Skin of body (tissue), 2 donors: ENCODE measurements around the gene TRDN. TPM values are rescaled to one million over a fixed set of nuclear protein-coding genes. Genes with fewer than 3 reads are reported as not detected.

Experiments
- DNase-seq: peaks from one replicate; lab custom pipeline; 2025; lab: John Stamatoyannopoulos, UW
- total RNA-seq: library from RNA; depleted of rRNA; stranded (reverse); fragments of >200 nt; gene quantifications from one replicate; pipeline ENCODE4 v1.2.3, GENCODE V29; 2014

The TRDN gene
- total RNA-seq, 1 donor from 2014 or later: 25.3 TPM

DNA sequence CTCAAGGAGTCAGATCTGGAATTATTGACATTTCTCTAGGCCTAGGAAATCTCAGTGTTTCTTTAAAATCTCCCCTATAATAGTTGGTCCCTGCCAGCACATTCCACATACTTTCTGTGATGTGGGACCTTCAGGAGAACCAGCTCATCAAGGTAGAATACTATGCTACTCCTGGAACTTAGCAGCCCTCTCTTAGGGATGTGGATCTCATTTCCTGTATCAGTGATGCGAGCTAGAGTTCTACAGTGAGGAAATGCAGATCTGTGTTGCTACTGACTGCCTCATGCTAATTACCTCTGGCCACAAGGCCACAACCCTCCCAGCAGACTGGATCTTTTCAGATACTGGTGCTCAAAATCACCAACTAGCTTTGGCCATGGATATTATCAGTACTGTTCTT is 446.9 kb downstream of the TRDN start:
- no peak for DNase-seq

- DNase-seq: no peak
Observed at GRCh38 chr6:123182998-123183397, 453.8 kb downstream of the TRDN start.

DNA sequence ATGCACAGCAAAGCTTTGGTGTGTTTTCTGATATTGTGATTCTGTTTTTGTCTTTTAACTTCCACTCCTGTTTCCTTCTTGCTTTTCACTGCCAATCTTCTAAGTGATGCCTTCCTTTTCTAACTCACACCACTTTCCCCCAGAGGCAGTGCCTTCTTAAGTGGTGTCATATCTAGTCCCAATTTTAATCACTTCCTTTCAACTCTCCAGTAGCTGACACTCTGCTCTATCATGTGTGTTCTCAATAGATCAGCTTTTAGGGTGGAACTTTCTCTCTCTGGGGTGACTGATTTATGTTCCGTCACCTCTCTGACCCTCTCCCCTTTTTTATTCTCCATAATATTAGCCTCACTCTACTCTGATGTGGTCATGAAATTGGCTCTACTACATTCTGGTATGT is 460.0 kb downstream of the TRDN start:
- DNase-seq: no peak

GRCh38 chr6:123171341-123172115 is 465.2 kb downstream of the TRDN start:
- DNase-seq: no peak

- no peak for DNase-seq
Observed at GRCh38 chr6:123169774-123170095, 467.0 kb downstream of the TRDN start.

DNA sequence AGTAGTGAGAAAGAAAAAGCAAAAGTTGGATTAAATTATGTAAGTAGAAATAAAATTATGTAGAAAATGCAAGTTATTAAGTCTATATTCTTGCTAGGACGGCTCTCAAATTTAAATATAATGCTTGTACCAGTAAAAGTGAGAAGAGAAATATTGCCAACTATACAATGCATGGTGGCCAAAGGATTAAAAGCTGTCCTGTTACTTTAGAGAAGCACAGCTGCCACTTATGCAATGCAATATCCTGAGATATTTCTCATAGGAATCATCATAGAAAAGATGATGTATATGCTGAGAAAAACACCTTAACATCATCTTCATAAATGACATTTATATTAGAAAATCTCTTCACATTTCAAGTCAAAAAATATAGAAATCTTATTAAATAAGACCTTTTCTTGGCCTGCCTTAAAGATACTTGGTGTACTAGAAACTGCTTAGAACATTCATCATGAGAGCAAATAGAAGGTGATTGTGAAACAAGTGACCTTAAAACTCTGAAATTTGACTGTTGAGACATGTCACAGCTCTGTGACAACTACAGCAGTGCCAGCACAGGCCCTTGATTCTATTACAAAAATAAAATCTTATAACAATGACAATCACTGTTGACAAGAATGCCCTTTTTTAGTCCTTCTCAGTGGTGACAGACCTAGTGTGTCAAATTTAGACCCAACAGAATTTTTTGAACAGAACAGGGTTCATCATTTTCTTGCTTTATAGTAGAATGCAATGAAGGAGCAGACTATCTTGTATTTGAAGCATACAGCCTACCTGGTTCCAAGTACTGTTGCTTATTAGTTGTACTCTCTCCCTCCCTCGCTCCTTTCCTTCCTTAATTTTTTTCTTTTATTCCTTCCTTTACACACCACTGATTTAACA is 467.6 kb downstream of the TRDN start:
- no peak for DNase-seq

DNA sequence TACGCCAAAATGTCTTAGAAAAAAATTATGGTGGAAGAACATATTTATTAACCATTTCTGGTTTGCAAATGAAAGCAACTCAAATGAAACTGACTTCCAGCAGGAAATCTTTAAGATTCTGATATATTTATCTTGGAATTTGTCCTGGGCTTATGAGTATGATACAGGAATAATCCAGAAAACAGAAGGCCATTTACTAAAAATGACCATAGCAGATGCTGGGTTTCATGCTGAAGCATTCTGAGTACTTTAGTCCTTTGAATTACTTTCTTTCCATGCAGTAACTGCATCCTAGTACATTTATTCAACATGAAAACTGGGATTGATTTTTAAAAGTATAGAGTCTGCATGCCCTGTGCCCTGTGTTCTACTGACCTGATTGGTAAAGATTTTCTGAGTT is 468.3 kb downstream of the TRDN start:
- DNase-seq: no peak

Other genes starting within 250 kb of the TRDN start
- gene NKAIN2, start 166.9 kb upstream of the TRDN start, total RNA-seq: 0.59 TPM